IMR-90 (cell line): ENCODE results near the gene FBXW4. TPM values are rescaled to one million over a fixed set of nuclear protein-coding genes. Genes with fewer than 3 reads are reported as not detected.

ENCODE experiments used
- ATAC-seq: fragments of 200-7000 bp; cut with Tn5 transposase; 2 replicates; pipeline ENCODE4 v1.9.1; 2020; ENCODE audit warnings: low read depth, mild to moderate bottlenecking, moderate library complexity
- BruUV-seq: library from RNA; stranded (reverse); fragments of 400-500 nt; replicated peaks from 2 replicates; lab custom pipeline; 2021; lab: Mats Ljungman, UMichigan
- CTCF ChIA-PET: fragments of 300-600 bp; formaldehyde crosslinking; extraction: SDS; loops from one replicate; lab custom pipeline; 2021; ENCODE audit warnings: antibody characterized with exemption; lab: Yijun Ruan, JAX
- POLR2A ChIA-PET: fragments of 300-600 bp; sonication (Branson Sonifier 250); formaldehyde crosslinking; loops from one replicate; lab custom pipeline; 2022; ENCODE audit warnings: antibody characterized with exemption; ENCODE audit not compliant: unreplicated experiment; lab: Charles Lee
- DNase-seq: peaks from one replicate; pipeline ENCODE4 v3.0.0; 2013
- H2AFZ ChIP-seq: replicated peaks from 2 replicates; pipeline ENCODE3; 2013; ENCODE audit warnings: low read length, mild to moderate bottlenecking; ENCODE audit not compliant: poor library complexity
- H2AK5ac ChIP-seq: 2 replicates; pipeline ENCODE4 v1.6.1; 2013; ENCODE audit warnings: low read depth, low read length, inconsistent platforms
- H2AK9ac ChIP-seq: replicated peaks from 2 replicates; pipeline ENCODE3; 2013; ENCODE audit warnings: mild to moderate bottlenecking, low read depth, low read length, moderate library complexity; ENCODE audit not compliant: poor library complexity
- H2BK120ac ChIP-seq: 2 replicates; pipeline ENCODE4 v1.6.1; 2013; ENCODE audit warnings: low read depth, low read length, inconsistent platforms
- H2BK15ac ChIP-seq: 3 replicates; pipeline ENCODE4 v1.6.1; 2013; ENCODE audit warnings: low read depth, low read length, inconsistent platforms
- H2BK20ac ChIP-seq: 2 replicates; pipeline ENCODE4 v1.6.1; 2013; ENCODE audit warnings: low read depth, mild to moderate bottlenecking, inconsistent platforms, low read length, moderate library complexity
- H2BK5ac ChIP-seq: 2 replicates; pipeline ENCODE4 v1.6.1; 2013; ENCODE audit warnings: mild to moderate bottlenecking, low read depth, low read length, inconsistent platforms; ENCODE audit not compliant: poor library complexity, severe bottlenecking
- H3K14ac ChIP-seq: replicated peaks from 2 replicates; pipeline ENCODE4 v1.6.1; 2013; ENCODE audit warnings: low read depth, low read length, inconsistent platforms
- H3K18ac ChIP-seq: 2 replicates; pipeline ENCODE4 v1.6.1; 2013; ENCODE audit warnings: low read depth, low read length, control low read depth
- H3K23ac ChIP-seq: 2 replicates; pipeline ENCODE4 v1.6.1; 2013; ENCODE audit warnings: low read depth, low read length, inconsistent platforms
- H3K27ac ChIP-seq: 2 replicates; pipeline ENCODE4 v1.5.1; 2013; ENCODE audit warnings: mild to moderate bottlenecking, control low read depth, low read length; ENCODE audit not compliant: insufficient read depth
- H3K27me3 ChIP-seq: 2 replicates; pipeline ENCODE4 v1.6.1; 2013; ENCODE audit warnings: low read length; ENCODE audit not compliant: control insufficient read depth, insufficient read depth
- H3K36me3 ChIP-seq: 2 replicates; pipeline ENCODE4 v1.6.1; 2013; ENCODE audit warnings: low read length, mixed read lengths; ENCODE audit not compliant: control insufficient read depth, insufficient read depth
- H3K4ac ChIP-seq: 2 replicates; pipeline ENCODE4 v1.6.1; 2013; ENCODE audit warnings: low read depth, low read length, inconsistent platforms
- H3K4me1 ChIP-seq: 2 replicates; pipeline ENCODE4 v1.6.1; 2013; ENCODE audit warnings: low read length, mixed read lengths; ENCODE audit not compliant: control insufficient read depth, insufficient read depth
- H3K4me2 ChIP-seq: 2 replicates; pipeline ENCODE4 v1.6.1; 2013; ENCODE audit warnings: low read depth, mild to moderate bottlenecking, control low read depth, low read length, moderate library complexity
- H3K4me3 ChIP-seq: 2 replicates; pipeline ENCODE4 v1.5.1; 2013; ENCODE audit warnings: low read depth, mild to moderate bottlenecking, control low read depth, low read length, moderate library complexity; ENCODE audit not compliant: insufficient read depth
- H3K56ac ChIP-seq: 2 replicates; pipeline ENCODE4 v1.6.1; 2013; ENCODE audit warnings: low read length, inconsistent platforms; ENCODE audit not compliant: insufficient read depth; ENCODE audit errors: extremely low read depth
- H3K79me1 ChIP-seq, 2 experiments: 2 replicates each; pipeline ENCODE4 v1.6.1; 2013; ENCODE audit warnings: low read length in 2 of 2, inconsistent platforms in 1 of 2, low read depth in 1 of 2
- H3K9ac ChIP-seq: 2 replicates; pipeline ENCODE4 v1.6.1; 2013; ENCODE audit warnings: low read depth, low read length, control low read depth
- H3K9me1 ChIP-seq: 2 replicates; pipeline ENCODE4 v1.6.1; 2013; ENCODE audit warnings: low read length, inconsistent platforms; ENCODE audit not compliant: insufficient read depth
- H3K9me3 ChIP-seq: 2 replicates; pipeline ENCODE4 v1.6.1; 2013; ENCODE audit warnings: low read length; ENCODE audit not compliant: control insufficient read depth, insufficient read depth
- H4K20me1 ChIP-seq: 2 replicates; pipeline ENCODE4 v1.6.1; 2013; ENCODE audit warnings: low read length, inconsistent platforms; ENCODE audit not compliant: insufficient read depth
- H4K5ac ChIP-seq: 2 replicates; pipeline ENCODE4 v1.6.1; 2013; ENCODE audit warnings: mild to moderate bottlenecking, low read depth, low read length, control low read depth
- H4K8ac ChIP-seq, 2 experiments: 2 replicates each; pipeline ENCODE4 v1.6.1; 2013; ENCODE audit warnings: low read depth in 2 of 2, low read length in 2 of 2, control low read depth in 1 of 2, inconsistent platforms in 1 of 2
- H4K91ac ChIP-seq: 2 replicates; pipeline ENCODE4 v1.6.1; 2013; ENCODE audit warnings: low read depth, low read length, inconsistent platforms; ENCODE audit not compliant: insufficient read depth
- RCOR1 ChIP-seq: IDR thresholded peaks from 2 replicates; pipeline ENCODE4 v1.6.1; 2012; ENCODE audit warnings: mild to moderate bottlenecking, low read length, improper control_type of control experiment; ENCODE audit not compliant: insufficient replicate concordance
- WGBS, 2 experiments: methylation state at CpG; one replicate each; pipeline versions ENCODE4 v1.1.5 to v1.1.7; 2013; ENCODE audit warnings: missing lambda C conversion rate in 2 of 2; ENCODE audit not compliant: insufficient read length in 1 of 2; ENCODE audit errors: extremely low coverage in 2 of 2; 5-methylcytosine and 5-hydroxymethylcytosine counted together
- dilution Hi-C: fragments of 300-500 bp; cut with HindIII; formaldehyde crosslinking; loops from one replicate; pipeline ENCODE4 v1.14.3; 2018; ENCODE audit warnings: low sequenced_read_pairs; ENCODE audit not compliant: unreplicated experiment
- in situ Hi-C: fragments of 300-500 bp; cut with MboI; formaldehyde crosslinking; loops from 3 replicates; pipeline ENCODE4 v1.14.3; 2019; ENCODE audit warnings: low sequenced_read_pairs, inconsistent platforms, mixed read lengths
- intact Hi-C: fragments of 100-400 bp; cut with micrococcal nuclease; formaldehyde crosslinking; loops from 2 replicates; pipeline ENCODE4 v1.10.0; 2022
- polyA plus RNA-seq, 3 experiments: library from polyadenylated mRNA; depleted of rRNA; stranded (reverse); fragments of >200 nt; gene quantifications; 2 replicates each; pipeline ENCODE4 v1.2.3, GENCODE V29; 2012; ENCODE audit warnings: low replicate concordance in 1 of 3
- total RNA-seq: library from RNA; depleted of rRNA; stranded (reverse); fragments of >200 nt; gene quantifications from 2 replicates; pipeline ENCODE4 v1.2.3, GENCODE V29; 2012
- TF ChIP-seq, protein P1 (sequence below): conservative IDR thresholded peaks from 2 replicates; pipeline ENCODE4 v1.5.1; 2012; ENCODE audit warnings: mild to moderate bottlenecking, low read depth, low read length, improper control_type of control experiment

FBXW4 gene
- total and polyA plus RNA-seq, 2 of the 4 experiments (the other 2 are of a cell fraction) = 19.3 to 26.7 TPM

DNA sequence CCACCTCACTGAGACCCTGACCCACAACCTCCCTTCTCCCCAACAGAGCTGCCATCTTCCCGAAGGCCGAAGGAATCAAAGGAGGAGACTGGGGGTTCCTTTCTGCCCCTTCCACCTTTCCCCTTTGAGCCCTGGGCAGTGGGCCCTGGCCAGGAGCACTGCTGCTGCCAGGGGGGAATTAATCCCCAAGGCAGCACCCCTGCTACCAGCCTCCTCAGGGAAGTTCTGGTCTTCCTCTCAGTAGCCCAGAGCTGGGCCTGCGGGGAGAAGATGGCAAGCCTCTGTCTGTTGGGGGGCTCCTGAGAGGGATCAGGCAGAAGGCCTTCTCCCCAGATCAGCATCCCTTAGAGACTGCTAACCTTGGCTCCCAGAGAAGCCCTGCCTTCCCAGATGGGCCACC, 81.3 kb downstream of the FBXW4 start:
- H3K4me2 ChIP-seq = no peak overlapping the region
- H3K4me1 ChIP-seq = peaks cover 9% of the 10 kb centered on the region
- no peak overlapping the region for H3K4ac ChIP-seq
- H4K20me1 ChIP-seq = no peaks in the 10 kb centered on the region
- H4K5ac ChIP-seq = no peak overlapping the region
- no peak overlapping the region for H3K4me3 ChIP-seq
- H2BK120ac ChIP-seq = no peak overlapping the region
- TF ChIP-seq, protein P1, sequence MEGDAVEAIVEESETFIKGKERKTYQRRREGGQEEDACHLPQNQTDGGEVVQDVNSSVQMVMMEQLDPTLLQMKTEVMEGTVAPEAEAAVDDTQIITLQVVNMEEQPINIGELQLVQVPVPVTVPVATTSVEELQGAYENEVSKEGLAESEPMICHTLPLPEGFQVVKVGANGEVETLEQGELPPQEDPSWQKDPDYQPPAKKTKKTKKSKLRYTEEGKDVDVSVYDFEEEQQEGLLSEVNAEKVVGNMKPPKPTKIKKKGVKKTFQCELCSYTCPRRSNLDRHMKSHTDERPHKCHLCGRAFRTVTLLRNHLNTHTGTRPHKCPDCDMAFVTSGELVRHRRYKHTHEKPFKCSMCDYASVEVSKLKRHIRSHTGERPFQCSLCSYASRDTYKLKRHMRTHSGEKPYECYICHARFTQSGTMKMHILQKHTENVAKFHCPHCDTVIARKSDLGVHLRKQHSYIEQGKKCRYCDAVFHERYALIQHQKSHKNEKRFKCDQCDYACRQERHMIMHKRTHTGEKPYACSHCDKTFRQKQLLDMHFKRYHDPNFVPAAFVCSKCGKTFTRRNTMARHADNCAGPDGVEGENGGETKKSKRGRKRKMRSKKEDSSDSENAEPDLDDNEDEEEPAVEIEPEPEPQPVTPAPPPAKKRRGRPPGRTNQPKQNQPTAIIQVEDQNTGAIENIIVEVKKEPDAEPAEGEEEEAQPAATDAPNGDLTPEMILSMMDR = no peak
- TF ChIP-seq RCOR1 = no peak
- H2BK15ac ChIP-seq = no peak overlapping the region
- WGBS, 2 experiments = no CpG with 5 or more reads among the region's 3 CpGs
- no peak overlapping the region for H3K27ac ChIP-seq
- DNase-seq = no peak
- H3K27me3 ChIP-seq = no peaks in the 10 kb centered on the region
- no peak overlapping the region for H4K8ac ChIP-seq
- intact Hi-C loops = no loop called here
- no peak overlapping the region for H4K91ac ChIP-seq
- H3K18ac ChIP-seq = no peak overlapping the region
- no peak overlapping the region for H2AFZ ChIP-seq
- no peak overlapping the region for H2AK9ac ChIP-seq
- no peak overlapping the region for H3K9ac ChIP-seq
- CTCF ChIA-PET = no interaction called here
- peaks cover 26% of the 10 kb centered on the region for H3K36me3 ChIP-seq
- dilution Hi-C loops = no loop called here
- H3K79me1 ChIP-seq = no peaks in the 10 kb centered on the region; a peak in 1 of 4 replicates
- no peak overlapping the region for H2BK5ac ChIP-seq
- POLR2A ChIA-PET = no interaction called here
- BruUV-seq = no TSS peak
- H3K14ac ChIP-seq = no peak overlapping the region
- H3K56ac ChIP-seq = no peak overlapping the region
- ATAC-seq = no peak
- peaks cover 15% of the 10 kb centered on the region for H3K9me1 ChIP-seq
- no peak overlapping the region for H2AK5ac ChIP-seq
- H3K23ac ChIP-seq = no peak overlapping the region
- no peak overlapping the region for H2BK20ac ChIP-seq
- in situ Hi-C loops = no loop called here
- no peaks in the 10 kb centered on the region for H3K9me3 ChIP-seq
